CD14-positive monocyte (primary cell): ENCODE data around the gene PDE11A. TPM values are rescaled to one million over a fixed set of nuclear protein-coding genes. Genes with fewer than 3 reads are reported as not detected.

Source experiments
- DNase-seq, 3 donors: peaks; one replicate each; pipeline ENCODE4 v3.0.0-alpha.2; 2011 to 2022
- H2AFZ ChIP-seq: 2 replicates; pipeline ENCODE4 v1.6.0; 2012; ENCODE audit warnings: mild to moderate bottlenecking, low read depth, low read length, inconsistent platforms; ENCODE audit not compliant: insufficient read depth, poor library complexity, severe bottlenecking
- H3K27ac ChIP-seq, 2 donors: 1 replicate in 1 of 2; 2 replicates in 1 of 2; pipeline ENCODE4 v1.5.1; 2012 to 2013; ENCODE audit warnings: low read length in 2 of 2, control low read depth in 1 of 2, inconsistent platforms in 1 of 2, low read depth in 1 of 2, mild to moderate bottlenecking in 1 of 2
- H3K27me3 ChIP-seq, 2 donors: one replicate each; pipeline versions ENCODE4 v1.6.0 to v1.6.1; 2011 to 2013; ENCODE audit warnings: low read length in 2 of 2; ENCODE audit not compliant: control insufficient read depth in 2 of 2, insufficient read depth in 2 of 2
- H3K36me3 ChIP-seq, 2 donors: replicated peaks in 1 of 2; 1 replicate in 1 of 2; 2 replicates in 1 of 2; pipeline versions ENCODE4 v1.5.1 to v1.6.1; 2012 to 2013; ENCODE audit warnings: low read length in 2 of 2, control low read depth in 1 of 2, inconsistent platforms in 1 of 2, mild to moderate bottlenecking in 1 of 2; ENCODE audit not compliant: insufficient read depth in 2 of 2, control insufficient read depth in 1 of 2
- H3K4me1 ChIP-seq, 2 donors: 1 replicate in 1 of 2; 2 replicates in 1 of 2; pipeline versions ENCODE4 v1.5.1 to v1.6.1; 2012 to 2013; ENCODE audit warnings: low read length in 2 of 2, control low read depth in 1 of 2, inconsistent platforms in 1 of 2, mild to moderate bottlenecking in 1 of 2, moderate library complexity in 1 of 2; ENCODE audit not compliant: insufficient read depth in 2 of 2, control insufficient read depth in 1 of 2
- H3K4me2 ChIP-seq: replicated peaks from 2 replicates; pipeline ENCODE3; 2012; ENCODE audit warnings: low read length, moderate library complexity, mild to moderate bottlenecking; ENCODE audit not compliant: poor library complexity, severe bottlenecking; ENCODE audit errors: extremely low read depth
- H3K4me3 ChIP-seq, 3 experiments: fragments of 200-600 bp in 1 of 3; sonication (generic) in 1 of 3; replicated peaks in 1 of 3; 1 replicate in 2 of 3; 2 replicates in 1 of 3; pipeline ENCODE4 v1.5.1; 2011 to 2013; ENCODE audit warnings: low read length in 3 of 3, mild to moderate bottlenecking in 3 of 3, control low read depth in 2 of 3, low read depth in 2 of 3, inconsistent platforms in 1 of 3, moderate library complexity in 1 of 3
- H3K79me2 ChIP-seq: 2 replicates; pipeline ENCODE4 v1.6.0; 2012; ENCODE audit warnings: mild to moderate bottlenecking, control low read depth, inconsistent platforms, low read length, moderate library complexity; ENCODE audit not compliant: insufficient read depth
- H3K9ac ChIP-seq: 2 replicates; pipeline ENCODE4 v1.6.0; 2017; ENCODE audit warnings: low read length, mild to moderate bottlenecking; ENCODE audit not compliant: insufficient read depth, poor library complexity, severe bottlenecking
- H3K9me3 ChIP-seq, 2 donors: replicated peaks in 1 of 2; 1 replicate in 1 of 2; 2 replicates in 1 of 2; pipeline versions ENCODE4 v1.5.1 to v1.6.1; 2012 to 2013; ENCODE audit warnings: low read length in 2 of 2, control low read depth in 1 of 2; ENCODE audit not compliant: control insufficient read depth in 1 of 2, insufficient read depth in 1 of 2
- H4K20me1 ChIP-seq: 2 replicates; pipeline ENCODE4 v1.6.0; 2012; ENCODE audit warnings: mild to moderate bottlenecking, low read length, control low read depth, moderate library complexity; ENCODE audit not compliant: insufficient read depth
- H3K27ac Mint-ChIP-seq, 7 donors: one replicate each; pipeline ENCODE4 v1.8.0; 2020; ENCODE audit warnings: mild to moderate bottlenecking in 7 of 7, mixed read lengths in 7 of 7, moderate library complexity in 6 of 7, inconsistent platforms in 2 of 7
- H3K27me3 Mint-ChIP-seq, 3 donors: one replicate each; pipeline ENCODE4 v1.8.0; 2021 to 2022; ENCODE audit warnings: low read depth in 3 of 3, mild to moderate bottlenecking in 3 of 3, mixed read lengths in 3 of 3, moderate library complexity in 3 of 3, inconsistent platforms in 1 of 3
- H3K36me3 Mint-ChIP-seq, 2 donors: one replicate each; pipeline ENCODE4 v1.8.0; 2020; ENCODE audit warnings: mixed read lengths in 2 of 2, inconsistent platforms in 1 of 2, mild to moderate bottlenecking in 1 of 2
- H3K4me1 Mint-ChIP-seq: one replicate; pipeline ENCODE4 v1.8.0; 2020; ENCODE audit warnings: mild to moderate bottlenecking, mixed read lengths
- H3K4me3 Mint-ChIP-seq, 2 donors: one replicate each; pipeline ENCODE4 v1.8.0; 2020; ENCODE audit warnings: mild to moderate bottlenecking in 2 of 2, mixed read lengths in 2 of 2, moderate library complexity in 1 of 2
- H3K9me3 Mint-ChIP-seq, 7 donors: one replicate each; pipeline ENCODE4 v1.8.0; 2020 to 2022; ENCODE audit warnings: mixed read lengths in 7 of 7, mild to moderate bottlenecking in 6 of 7, moderate library complexity in 6 of 7, inconsistent platforms in 2 of 7
- CTCF ChIP-seq: fragments of 200-600 bp; IDR thresholded peaks from one replicate; pipeline ENCODE4 v1.8.0; 2022; ENCODE audit warnings: antibody characterized with exemption, mild to moderate bottlenecking
- WGBS: methylation state at CpG from one replicate; pipeline ENCODE4 v1.1.5; 2013; ENCODE audit warnings: missing lambda C conversion rate; ENCODE audit not compliant: insufficient coverage; 5-methylcytosine and 5-hydroxymethylcytosine counted together
- intact Hi-C, 2 donors: fragments of 100-400 bp; cut with micrococcal nuclease; formaldehyde crosslinking; loops; one replicate each; pipeline versions ENCODE4 v1.15.0 to v1.15.1; 2023
- polyA plus RNA-seq, 3 donors: library from polyadenylated mRNA; depleted of rRNA in 1 of 3; unstranded in 2 of 3; stranded (reverse) in 1 of 3; fragments of 300-500 nt in 2 of 3; fragments of >200 nt in 1 of 3; fragmentation: Illumina TruSeq in 2 of 3; gene quantifications; 1 replicate in 2 of 3; 2 replicates in 1 of 3; pipeline ENCODE4 v1.2.3, GENCODE V29; 2012 to 2021

The PDE11A gene
- polyA plus RNA-seq, 3 donors, result not detected

GRCh38 chr2:177881921-177882320 lies 190.7 kb downstream of the PDE11A start:
- DNase-seq, result no peak
- no peak overlapping the region for H3K27ac ChIP-seq
- H3K4me1 Mint-ChIP-seq, result no peaks in the 10 kb centered on the region
- no peak overlapping the region for H3K9ac ChIP-seq
- no peaks in the 10 kb centered on the region for H3K36me3 Mint-ChIP-seq
- intact Hi-C loops, result no loop called here
- no peak overlapping the region for H2AFZ ChIP-seq
- WGBS, result no CpG with 5 or more reads among the region's 2 CpGs
- H4K20me1 ChIP-seq, result no peaks in the 10 kb centered on the region
- H3K4me2 ChIP-seq, result no peak overlapping the region
- no peaks in the 10 kb centered on the region for H3K79me2 ChIP-seq
- no peaks in the 10 kb centered on the region for H3K27me3 ChIP-seq
- H3K36me3 ChIP-seq, result no peaks in the 10 kb centered on the region
- peaks cover 0 to 3% (median 0%) of the 10 kb centered on the region in 7 donors for H3K9me3 Mint-ChIP-seq
- H3K4me3 ChIP-seq, result no peak overlapping the region
- H3K4me1 ChIP-seq, result no peaks in the 10 kb centered on the region
- no peaks in the 10 kb centered on the region for H3K9me3 ChIP-seq
- H3K27ac Mint-ChIP-seq, result no peak overlapping the region
- TF ChIP-seq CTCF, result no peak
- no peak overlapping the region for H3K4me3 Mint-ChIP-seq
- H3K27me3 Mint-ChIP-seq, result peaks cover 0 to 3% (median 0%) of the 10 kb centered on the region in 3 donors

GRCh38 chr2:177881008-177881747 lies 191.4 kb downstream of the PDE11A start:
- H3K9ac ChIP-seq, result no peak overlapping the region
- peaks cover 0 to 3% (median 0%) of the 10 kb centered on the region in 3 donors for H3K27me3 Mint-ChIP-seq
- H3K4me3 ChIP-seq, result no peak overlapping the region
- peaks cover 0 to 3% (median 0%) of the 10 kb centered on the region in 7 donors for H3K9me3 Mint-ChIP-seq
- 90% methylated on average over 2 of the region's 2 CpGs for WGBS
- H4K20me1 ChIP-seq, result no peaks in the 10 kb centered on the region
- no peak overlapping the region for H2AFZ ChIP-seq
- H3K4me1 Mint-ChIP-seq, result no peaks in the 10 kb centered on the region
- intact Hi-C loops, result no loop called here
- no peak overlapping the region for H3K4me2 ChIP-seq
- no peak overlapping the region for H3K27ac ChIP-seq
- H3K36me3 Mint-ChIP-seq, result no peaks in the 10 kb centered on the region
- no peak for DNase-seq
- no peak overlapping the region for H3K27ac Mint-ChIP-seq
- no peaks in the 10 kb centered on the region for H3K27me3 ChIP-seq
- no peaks in the 10 kb centered on the region for H3K4me1 ChIP-seq
- TF ChIP-seq CTCF, result no peak
- H3K4me3 Mint-ChIP-seq, result no peak overlapping the region
- H3K79me2 ChIP-seq, result no peaks in the 10 kb centered on the region
- H3K9me3 ChIP-seq, result no peaks in the 10 kb centered on the region
- H3K36me3 ChIP-seq, result no peaks in the 10 kb centered on the region
